Stimulated activated CD8-positive, alpha-beta memory T cell treated with anti-CD3 and anti-CD28 coated beads, Interleukin-12 subunit alpha, Interleukin-12 subunit beta, amount 100 ng/mL, for 4 hours (primary cell): Measurements from ENCODE around the gene AP3M1.
"Not testable (repeated sequence)": the region's sequence is repeated elsewhere in the genome, so short reads cannot be mapped to it uniquely, and the experiment has no call there.

Experiments
- DNase-seq: peaks from one replicate; pipeline ENCODE4 v3.0.0-alpha.2; 2020; ENCODE audit warnings: low read depth

Gene AP3M1

DNA sequence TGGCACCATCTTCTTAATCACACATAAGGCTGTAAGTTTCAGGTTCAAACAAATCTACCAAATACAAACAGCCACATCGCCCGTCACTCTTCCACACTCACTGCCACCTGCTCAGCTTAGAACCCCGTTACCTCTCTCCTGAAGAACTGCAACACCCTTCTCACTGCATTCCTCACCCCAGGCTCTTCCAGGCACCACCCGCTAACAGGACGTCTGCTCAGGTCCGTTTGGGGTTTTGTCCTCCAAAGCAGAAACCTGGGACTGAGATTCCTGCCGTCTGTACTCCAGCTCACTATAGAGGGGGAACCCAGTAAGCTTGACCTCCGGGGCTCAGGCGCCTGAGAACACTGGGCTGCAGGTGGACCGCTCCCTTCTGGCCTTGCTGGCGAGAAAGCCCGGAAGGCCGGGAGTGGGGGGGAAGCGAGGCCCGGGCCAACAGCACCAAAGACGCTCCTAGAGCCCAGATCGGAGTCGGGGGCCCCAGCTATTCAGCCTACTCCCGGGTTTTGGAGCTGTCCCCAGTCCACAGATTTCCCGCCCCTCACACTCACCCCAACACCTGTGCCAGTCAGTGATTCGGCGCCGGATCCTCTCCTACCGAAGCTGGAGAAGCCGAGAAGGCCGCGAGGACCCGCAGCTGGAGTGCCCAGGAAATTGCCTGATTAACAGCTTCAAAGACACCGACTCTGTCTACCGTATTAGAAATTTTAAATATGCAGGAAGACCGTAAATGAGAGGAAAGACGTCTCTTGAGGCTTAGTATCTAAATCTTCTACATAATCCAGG, at the start of gene AP3M1:
Gene AP3M1 (minus strand): TSS at position 625 of the 786 bp plus-strand sequence. CDS start 12,449 bp downstream, outside the sequence.
- DNase-seq: peak; percentile 63

- no peak for DNase-seq
Measured at GRCh38 chr10:74199315-74199714, 48.7 kb upstream of the AP3M1 start.

GRCh38 chr10:74194999-74195398, 44.4 kb upstream of the AP3M1 start:
- DNase-seq: no peak

GRCh38 chr10:74194545-74194944, 43.9 kb upstream of the AP3M1 start:
- no peak for DNase-seq

GRCh38 chr10:74190494-74190893, 39.9 kb upstream of the AP3M1 start:
- no peak for DNase-seq

DNA sequence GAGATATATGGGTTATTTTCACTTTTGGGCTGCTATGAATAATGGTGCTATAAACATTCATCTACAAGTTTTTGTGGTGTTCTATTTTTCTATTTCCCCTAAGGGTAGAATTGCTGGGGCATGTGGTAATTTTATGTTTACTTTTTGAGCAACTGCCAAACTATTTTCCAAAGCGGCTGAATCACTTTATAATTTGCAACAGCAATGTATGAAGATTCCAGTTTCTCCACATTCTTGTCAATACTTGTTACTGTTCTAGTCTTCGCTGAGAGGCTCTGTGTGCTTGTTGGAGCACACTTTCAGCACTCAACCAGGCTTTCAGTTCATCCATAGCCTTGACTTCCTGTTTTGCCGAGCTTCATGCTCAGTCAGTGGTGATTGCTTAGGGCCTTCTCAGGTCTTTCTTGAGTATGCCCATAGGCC, 39.4 kb upstream of the AP3M1 start:
- no peak for DNase-seq

- not testable (repeated sequence) for DNase-seq
Measured at GRCh38 chr10:74188617-74189016, 38.0 kb upstream of the AP3M1 start.

DNA sequence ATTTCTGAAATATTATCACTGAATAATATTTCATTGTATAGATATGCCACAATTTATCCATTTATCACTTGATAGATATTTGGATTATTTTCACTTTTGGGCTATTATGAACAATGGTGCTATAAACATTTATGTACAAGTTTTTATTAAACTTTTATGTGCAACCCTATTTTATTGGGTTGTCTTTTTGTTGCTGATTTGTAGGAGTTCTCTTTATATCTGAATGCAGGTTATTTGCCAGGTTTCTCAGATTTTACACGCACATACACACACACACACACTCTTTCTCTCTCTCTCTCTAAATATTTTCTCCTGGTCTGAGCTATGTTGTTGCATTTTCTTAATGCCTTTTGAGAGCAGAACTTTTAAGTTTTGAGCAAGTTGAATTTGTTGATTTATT, 36.6 kb upstream of the AP3M1 start:
- DNase-seq: no peak

DNA sequence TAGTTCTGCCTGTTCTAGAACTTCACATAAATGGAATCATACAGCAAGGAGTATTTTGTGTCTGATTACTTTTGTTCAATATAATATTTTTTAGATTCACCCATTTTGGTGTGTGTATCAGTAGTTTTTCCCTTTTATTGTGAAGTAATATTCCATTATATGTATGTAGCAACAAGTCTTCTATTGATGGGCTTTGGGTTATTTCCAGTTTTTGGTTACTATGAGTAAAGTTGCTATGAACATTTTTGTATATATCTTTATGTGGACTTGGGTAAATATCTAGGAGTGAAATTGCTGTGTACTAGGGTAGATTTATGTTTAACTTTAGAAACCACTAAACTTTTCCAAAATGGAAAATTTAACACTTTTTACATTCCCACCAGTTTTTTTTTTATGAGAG, 36.0 kb upstream of the AP3M1 start:
- no peak for DNase-seq

- no peak for DNase-seq
Measured at GRCh38 chr10:74179111-74179710, 28.6 kb upstream of the AP3M1 start.

- DNase-seq: no peak
Measured at GRCh38 chr10:74178042-74178791, 27.6 kb upstream of the AP3M1 start.

GRCh38 chr10:74177140-74177677, 26.6 kb upstream of the AP3M1 start:
- peak; percentile 54 for DNase-seq

GRCh38 chr10:74176380-74177139, 25.9 kb upstream of the AP3M1 start:
- peak; percentile 93 for DNase-seq

DNA sequence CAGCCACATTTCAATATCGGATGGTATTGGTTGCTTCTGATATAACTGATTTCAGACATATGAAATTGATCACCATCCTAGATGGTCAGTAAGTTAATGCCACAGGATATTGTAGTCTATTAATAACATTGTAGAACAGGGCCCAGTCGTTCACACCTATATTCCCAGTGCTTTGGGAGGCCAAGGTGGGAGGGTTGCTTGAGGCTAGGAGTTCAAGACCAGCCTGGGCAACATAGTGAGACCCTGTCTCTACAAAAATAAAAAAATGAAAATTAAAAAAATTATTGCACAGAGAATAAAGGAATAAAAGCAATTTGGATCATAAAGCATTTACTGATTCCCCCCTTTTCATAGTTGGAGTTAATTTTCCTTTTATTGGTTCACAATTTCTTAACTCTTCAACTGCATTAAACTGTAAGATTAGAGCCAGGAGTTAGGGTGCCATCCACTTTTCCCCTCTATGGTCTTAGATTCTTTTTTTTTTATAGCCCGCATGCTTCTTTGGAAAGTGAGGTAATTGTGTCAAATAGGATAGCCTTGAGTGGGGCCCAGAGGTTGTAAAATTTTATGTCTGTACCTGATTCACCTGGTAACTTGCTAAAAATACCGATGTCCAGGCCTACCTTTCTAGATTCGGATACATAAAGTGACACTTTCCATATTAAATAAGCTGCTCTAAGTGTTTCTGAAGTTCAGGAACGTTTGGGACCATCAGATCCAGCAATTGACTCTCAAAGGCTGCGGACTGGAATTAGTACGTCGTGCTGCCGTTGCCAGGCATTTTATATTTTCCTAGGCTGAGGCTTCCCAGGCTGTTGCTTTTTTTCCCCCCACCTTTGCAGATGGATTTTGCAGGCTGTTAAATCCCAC, 25.1 kb upstream of the AP3M1 start:
- DNase-seq: no peak

- DNase-seq: no peak
Measured at GRCh38 chr10:74174521-74174920, 23.9 kb upstream of the AP3M1 start.

- DNase-seq: no peak
Measured at GRCh38 chr10:74171625-74172024, 21.0 kb upstream of the AP3M1 start.

- no peak for DNase-seq
Measured at GRCh38 chr10:74167443-74167842, 16.8 kb upstream of the AP3M1 start.

DNA sequence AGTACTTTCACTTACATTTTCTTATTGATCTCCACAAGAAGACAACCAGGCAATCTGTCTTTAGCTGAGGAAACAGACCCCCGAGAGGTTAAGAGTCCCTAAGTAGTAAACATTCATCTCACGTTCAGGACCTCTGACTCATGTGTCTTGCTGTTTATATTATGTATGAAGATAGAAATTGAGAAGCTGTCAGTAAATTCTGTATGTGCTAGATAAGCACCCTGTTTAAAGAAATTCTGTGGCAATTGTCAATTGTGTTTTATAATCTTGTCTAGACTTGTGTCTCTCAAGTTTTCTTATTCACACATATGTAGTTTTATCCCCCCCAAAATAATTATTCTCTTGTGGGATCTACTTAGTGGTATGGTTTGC, 14.9 kb upstream of the AP3M1 start:
- no peak for DNase-seq

DNA sequence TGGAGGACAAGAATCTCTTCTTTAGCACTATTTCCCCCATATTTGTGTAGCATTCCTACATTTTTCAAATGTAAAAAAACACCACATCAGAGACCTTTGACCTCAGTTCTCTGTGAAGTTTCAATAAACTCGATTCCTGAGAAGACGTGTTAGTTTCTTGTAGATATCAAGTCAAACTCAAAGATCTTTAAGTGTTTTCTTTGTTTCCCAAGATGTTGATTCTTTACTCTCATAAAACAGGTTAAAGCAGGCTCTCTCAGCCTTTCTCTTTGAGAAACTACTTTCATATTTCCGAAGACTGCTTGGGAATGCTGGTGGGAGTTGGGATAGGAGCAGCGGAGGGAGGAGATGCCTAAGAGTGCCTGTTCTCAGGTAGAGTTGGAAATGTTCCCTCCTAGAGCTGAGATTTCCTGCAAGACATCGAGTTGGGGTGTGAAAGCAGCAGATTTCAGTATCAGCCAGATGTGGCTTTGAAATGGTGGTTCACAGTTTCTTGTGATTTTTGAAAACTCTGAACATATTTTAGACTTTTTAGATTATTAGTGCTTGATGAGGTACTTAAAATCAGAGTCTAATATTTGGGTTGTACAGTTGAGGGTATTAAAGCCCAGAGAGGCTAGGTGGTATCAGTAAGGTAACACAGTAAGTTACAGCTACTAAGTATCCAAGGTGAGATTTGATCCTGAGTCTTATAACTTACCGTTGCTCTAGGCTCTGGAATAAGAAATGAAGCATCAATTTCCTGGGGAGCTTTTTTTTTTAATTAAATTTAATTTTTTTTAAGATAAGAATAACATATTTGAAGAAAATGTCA, 14.3 kb upstream of the AP3M1 start:
- DNase-seq: no peak
